A549 (cell line): ENCODE measurements around the gene NIP7.

ENCODE experiments used
- CEBPB ChIP-seq, 2 experiments: fragments of >200 bp in 1 of 2; sonication (Bioruptor Twin) in 1 of 2; formaldehyde crosslinking in 1 of 2; IDR thresholded peaks; 2 replicates each; pipeline ENCODE4 v1.6.1; 2012 to 2016
- CHD2 ChIP-seq: fragments of 150-350 bp; IDR thresholded peaks from 2 replicates; pipeline ENCODE4 v1.6.1; 2014; ENCODE audit warnings: low read length; ENCODE audit not compliant: partially characterized antibody
- EP300 ChIP-seq, 2 experiments: fragments of >200 bp; sonication (Bioruptor Twin); formaldehyde crosslinking; IDR thresholded peaks; 2 replicates in 1 of 2; 3 replicates in 1 of 2; pipeline ENCODE4 v1.6.1; 2016 to 2017
- POLR2A ChIP-seq: IDR thresholded peaks from 2 replicates; pipeline ENCODE4 v1.6.1; 2012; ENCODE audit warnings: mild to moderate bottlenecking, low read length
- TP53 ChIP-seq: fragments of 250-450 bp; sonication (Bioruptor Pico); IDR thresholded peaks from 2 replicates; pipeline ENCODE4 v1.5.0; 2021; ENCODE audit warnings: mild to moderate bottlenecking, moderate library complexity
- USF2 ChIP-seq: fragments of 450-650 bp; IDR thresholded peaks from 2 replicates; pipeline ENCODE4 v1.6.1; 2014; ENCODE audit warnings: antibody characterized with exemption
- TF ChIP-seq, protein P1 (sequence below): IDR thresholded peaks from 2 replicates; pipeline ENCODE4 v1.6.1; 2012
- TF ChIP-seq, protein P2 (sequence below): fragments of >200 bp; sonication (Bioruptor Twin); formaldehyde crosslinking; IDR thresholded peaks from 3 replicates; pipeline ENCODE4 v1.5.1; 2016

DNA sequence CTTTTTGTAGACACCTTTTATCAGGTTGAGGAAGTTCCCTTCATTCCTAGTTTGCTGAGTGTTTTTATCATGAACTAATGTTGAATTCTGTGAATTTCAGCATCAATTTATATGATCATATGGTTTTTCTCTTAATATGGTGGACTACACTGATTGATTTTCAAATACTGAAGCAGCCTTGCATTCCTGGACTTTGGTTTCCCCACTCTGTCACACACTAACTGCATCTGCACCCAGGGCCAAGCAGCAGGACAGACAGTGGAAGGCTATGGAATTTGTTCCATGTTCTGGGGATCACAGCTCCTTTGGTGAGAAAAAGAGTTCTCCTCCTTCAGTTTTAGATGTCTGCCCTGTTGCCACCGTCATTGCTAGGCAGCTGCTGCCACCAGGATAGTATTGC is 38.5 kb downstream of the NIP7 start:
- TF ChIP-seq, protein P1, sequence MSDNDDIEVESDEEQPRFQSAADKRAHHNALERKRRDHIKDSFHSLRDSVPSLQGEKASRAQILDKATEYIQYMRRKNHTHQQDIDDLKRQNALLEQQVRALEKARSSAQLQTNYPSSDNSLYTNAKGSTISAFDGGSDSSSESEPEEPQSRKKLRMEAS = no peak
- TF ChIP-seq, protein P2, sequence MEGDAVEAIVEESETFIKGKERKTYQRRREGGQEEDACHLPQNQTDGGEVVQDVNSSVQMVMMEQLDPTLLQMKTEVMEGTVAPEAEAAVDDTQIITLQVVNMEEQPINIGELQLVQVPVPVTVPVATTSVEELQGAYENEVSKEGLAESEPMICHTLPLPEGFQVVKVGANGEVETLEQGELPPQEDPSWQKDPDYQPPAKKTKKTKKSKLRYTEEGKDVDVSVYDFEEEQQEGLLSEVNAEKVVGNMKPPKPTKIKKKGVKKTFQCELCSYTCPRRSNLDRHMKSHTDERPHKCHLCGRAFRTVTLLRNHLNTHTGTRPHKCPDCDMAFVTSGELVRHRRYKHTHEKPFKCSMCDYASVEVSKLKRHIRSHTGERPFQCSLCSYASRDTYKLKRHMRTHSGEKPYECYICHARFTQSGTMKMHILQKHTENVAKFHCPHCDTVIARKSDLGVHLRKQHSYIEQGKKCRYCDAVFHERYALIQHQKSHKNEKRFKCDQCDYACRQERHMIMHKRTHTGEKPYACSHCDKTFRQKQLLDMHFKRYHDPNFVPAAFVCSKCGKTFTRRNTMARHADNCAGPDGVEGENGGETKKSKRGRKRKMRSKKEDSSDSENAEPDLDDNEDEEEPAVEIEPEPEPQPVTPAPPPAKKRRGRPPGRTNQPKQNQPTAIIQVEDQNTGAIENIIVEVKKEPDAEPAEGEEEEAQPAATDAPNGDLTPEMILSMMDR = no peak
- TF ChIP-seq USF2 (no peak), POLR2A (no peak), CHD2 (no peak), TP53 (CRISPR knock-in tag) (no peak), EP300 (IDR thresholded peaks at IDR 0.05) (no peak), CEBPB (IDR thresholded peaks at IDR 0.05) (no peak)
